ENCODE measurements around the gene NDFIP1.
"Not testable (repeated sequence)": the region's sequence is repeated elsewhere in the genome, so short reads cannot be mapped to it uniquely, and the experiment has no call there.

NDFIP1 gene

GRCh38 chr5:142188691-142189090 is 80.1 kb downstream of the NDFIP1 start:
- DNase-seq (ENCODE audit: low read depth in 2 of 2): not testable (repeated sequence)

DNA sequence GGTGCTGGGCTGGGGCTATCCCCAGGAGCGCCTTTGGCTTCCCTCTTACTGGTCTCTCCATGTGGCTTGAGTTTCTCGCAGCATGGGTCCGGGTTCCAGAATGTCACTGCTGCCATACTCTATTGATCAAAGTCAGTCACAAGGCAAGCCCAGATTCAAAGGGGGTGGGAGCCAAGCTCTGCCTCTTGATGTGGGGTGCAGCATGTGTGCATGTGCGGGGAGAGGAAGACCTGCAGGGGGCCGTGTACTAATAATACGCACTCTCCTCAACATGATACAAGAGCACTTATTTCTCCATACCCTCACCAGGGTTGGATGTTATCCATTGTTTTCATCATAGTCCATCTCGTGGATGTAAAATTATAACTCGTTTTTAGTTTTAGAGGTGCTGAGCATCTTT is 81.2 kb downstream of the NDFIP1 start:
- DNase-seq (ENCODE audit: low read depth in 2 of 2): no peak

GRCh38 chr5:142191776-142192175 is 83.2 kb downstream of the NDFIP1 start:
- DNase-seq (ENCODE audit: low read depth in 2 of 2): no peak

DNA sequence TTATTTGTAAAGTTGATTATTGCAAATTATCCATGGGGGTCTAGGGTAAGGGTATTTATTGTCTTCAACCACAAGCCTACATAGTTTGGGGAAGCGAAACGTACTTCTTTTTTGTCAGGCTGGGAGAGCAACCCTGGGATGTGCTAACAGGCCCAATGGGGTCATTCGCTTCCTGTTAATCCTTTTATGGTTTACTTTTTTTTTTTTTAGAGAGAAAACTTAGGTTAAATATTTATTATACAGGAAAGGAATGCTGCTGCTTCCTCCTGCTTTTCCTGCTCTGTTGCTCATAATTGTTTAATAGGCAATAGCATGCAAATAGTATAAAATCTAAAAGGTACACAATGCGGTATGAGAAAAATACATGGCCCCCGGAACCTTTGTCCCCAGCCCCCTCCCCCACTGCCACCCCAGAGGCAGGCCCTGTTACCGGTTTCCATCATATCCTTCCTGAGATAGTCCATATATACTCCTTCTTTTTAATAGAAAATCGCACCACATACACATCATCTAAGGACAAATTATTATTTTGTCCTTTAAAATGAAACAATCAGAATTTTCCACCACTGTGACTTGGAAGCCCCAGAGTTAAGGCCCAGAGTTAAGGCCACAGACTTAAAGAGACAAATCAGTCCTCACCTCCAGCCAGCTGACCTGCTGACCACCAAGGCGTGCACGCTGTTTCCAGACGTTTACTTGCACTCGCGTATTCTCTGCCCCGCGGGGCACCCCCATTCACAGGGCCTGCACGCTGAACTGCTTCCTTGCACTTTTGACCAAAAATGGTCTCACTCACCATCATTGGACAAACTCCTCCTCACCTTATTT is 83.9 kb downstream of the NDFIP1 start:
- DNase-seq (ENCODE audit: low read depth in 2 of 2): no peak

- no peak for DNase-seq (ENCODE audit: low read depth in 2 of 2)
Observed at GRCh38 chr5:142193114-142193428, 84.5 kb downstream of the NDFIP1 start.

- no peak for DNase-seq (ENCODE audit: low read depth in 2 of 2)
Observed at GRCh38 chr5:142197098-142197497, 88.5 kb downstream of the NDFIP1 start.

DNA sequence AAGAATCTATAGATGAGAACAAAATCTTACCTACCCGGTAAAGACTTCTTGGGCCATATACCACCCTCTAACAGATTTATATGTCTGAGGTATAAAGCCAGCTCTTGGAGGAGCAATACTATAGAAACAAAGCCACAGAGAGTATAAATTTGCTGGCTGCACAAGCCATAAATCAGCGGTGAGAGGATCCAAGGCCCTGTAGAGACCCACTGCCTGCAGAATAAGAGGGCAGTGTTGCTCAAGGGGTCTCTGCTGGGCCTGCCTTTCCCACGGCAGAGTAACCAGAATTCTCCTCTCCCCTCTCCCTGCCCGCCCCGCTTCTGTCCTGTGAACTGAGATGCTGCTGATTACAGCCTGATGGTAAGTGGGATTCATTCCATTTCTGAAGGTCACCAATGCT is 89.2 kb downstream of the NDFIP1 start:
- no peak for DNase-seq (ENCODE audit: low read depth in 2 of 2)

DNA sequence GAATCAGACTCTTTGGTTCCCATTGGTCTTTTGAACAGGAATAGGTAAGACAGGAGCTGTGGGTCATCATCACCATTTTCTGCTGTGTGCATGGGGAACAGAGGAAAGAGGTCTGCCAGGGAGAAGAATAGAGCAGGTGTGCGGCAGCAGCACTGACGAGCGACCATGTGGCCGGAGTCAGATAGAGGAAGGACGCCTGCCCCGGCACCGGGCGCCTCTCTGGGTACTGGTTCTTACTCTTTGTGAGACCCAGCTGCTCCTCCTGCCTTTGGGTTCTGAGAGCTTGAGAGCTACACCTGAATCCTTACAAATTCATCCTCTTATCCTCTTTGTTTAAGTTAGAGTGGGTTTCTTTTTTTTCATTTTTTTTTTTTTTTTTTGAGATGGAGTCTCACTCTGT is 90.8 kb downstream of the NDFIP1 start:
- no peak for DNase-seq (ENCODE audit: low read depth in 2 of 2)

GRCh38 chr5:142200387-142200786 is 91.8 kb downstream of the NDFIP1 start:
- no peak for DNase-seq (ENCODE audit: low read depth in 2 of 2)

DNA sequence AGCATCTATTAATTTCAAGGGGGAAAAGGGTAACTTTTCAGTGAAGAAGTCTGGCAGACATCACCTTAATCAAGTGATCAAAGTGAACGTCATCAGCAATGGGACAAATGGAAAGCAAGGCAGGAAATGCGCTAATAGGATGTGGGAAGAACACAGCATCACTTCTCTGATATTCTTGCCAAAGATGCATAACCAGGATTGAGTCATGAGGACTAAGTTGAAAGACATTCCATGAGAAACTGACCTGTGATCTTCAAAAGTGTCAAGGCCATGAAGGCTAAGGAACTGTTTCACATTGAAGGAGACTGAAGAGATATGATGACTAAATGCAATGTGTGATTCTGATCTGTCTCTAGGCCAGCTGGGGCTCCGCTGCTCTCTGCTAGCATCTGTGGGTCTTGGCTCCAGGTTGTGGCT is 92.9 kb downstream of the NDFIP1 start:
- no peak for DNase-seq (ENCODE audit: low read depth in 2 of 2)

DNA sequence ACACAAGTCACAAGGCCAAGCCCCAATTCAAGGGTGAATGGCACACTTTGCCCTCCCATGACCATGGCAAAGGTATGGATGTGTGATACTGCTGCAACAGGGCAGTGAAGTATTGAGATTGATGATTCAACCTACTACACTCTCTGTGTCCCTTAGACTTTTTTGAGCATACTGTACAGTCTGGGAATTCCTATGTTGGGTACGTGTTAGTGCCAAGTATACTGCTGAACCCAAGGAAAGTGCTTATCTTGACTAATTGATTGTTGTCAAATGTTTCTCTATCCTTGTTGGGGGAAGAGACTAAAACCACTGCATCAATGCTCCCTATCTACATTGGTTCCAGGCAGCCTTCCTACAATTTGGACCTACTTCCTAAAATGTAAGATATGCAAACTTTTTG is 93.7 kb downstream of the NDFIP1 start:
- no peak for DNase-seq (ENCODE audit: low read depth in 2 of 2)

All from stimulated activated CD8-positive, alpha-beta memory T cell treated with anti-CD3 and anti-CD28 coated beads, Interleukin-7, amount 100 ng/mL, for 4 hours (primary cell).